SH-SY5Y (cell line): ENCODE results near the gene NPAT.

Experiments used
- GATA2 ChIP-seq: IDR thresholded peaks from 2 replicates; pipeline ENCODE4 v1.6.1; 2011; ENCODE audit warnings: mild to moderate bottlenecking, low read depth, low read length
- GATA3 ChIP-seq: IDR thresholded peaks from 2 replicates; pipeline ENCODE4 v1.6.1; 2011; ENCODE audit warnings: low read depth, mild to moderate bottlenecking, low read length, moderate library complexity

NPAT gene

DNA sequence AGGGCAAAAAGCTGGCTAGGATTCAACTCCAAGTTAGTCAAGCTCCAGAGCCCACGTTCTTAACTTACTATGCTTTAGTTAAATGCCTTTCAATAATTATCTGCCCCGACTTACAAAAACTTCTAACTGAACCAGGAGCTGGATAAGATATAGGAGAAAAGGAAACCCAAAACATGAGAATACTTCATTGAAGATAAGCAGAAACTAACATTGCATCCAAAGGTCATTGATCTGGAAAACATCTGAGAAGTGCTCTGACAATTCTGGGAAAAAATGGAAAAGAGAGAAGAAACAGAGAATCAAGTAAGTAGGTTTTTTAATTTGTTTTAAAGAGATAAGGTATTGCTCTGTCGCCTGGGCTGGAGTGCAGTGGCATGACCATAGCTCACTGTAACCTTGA, 73.9 kb downstream of the NPAT start:
- no peak for TF ChIP-seq GATA3
- no peak for TF ChIP-seq GATA2

DNA sequence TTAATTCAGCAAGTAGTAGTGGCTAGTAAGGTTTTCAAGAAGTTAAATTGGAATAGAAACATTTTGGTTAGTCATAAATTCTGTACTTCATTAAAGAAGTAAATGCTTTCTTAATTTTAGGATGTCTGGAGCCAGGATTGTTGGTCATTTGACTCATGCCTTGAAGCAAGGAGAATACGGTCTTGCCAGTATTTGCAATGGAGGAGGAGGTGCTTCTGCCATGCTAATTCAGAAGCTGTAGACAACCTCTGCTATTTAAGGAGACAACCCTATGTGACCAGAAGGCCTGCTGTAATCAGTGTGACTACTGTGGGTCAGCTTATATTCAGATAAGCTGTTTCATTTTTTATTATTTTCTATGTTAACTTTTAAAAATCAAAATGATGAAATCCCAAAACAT, 75.3 kb downstream of the NPAT start:
- TF ChIP-seq GATA2 (no peak), GATA3 (no peak)

DNA sequence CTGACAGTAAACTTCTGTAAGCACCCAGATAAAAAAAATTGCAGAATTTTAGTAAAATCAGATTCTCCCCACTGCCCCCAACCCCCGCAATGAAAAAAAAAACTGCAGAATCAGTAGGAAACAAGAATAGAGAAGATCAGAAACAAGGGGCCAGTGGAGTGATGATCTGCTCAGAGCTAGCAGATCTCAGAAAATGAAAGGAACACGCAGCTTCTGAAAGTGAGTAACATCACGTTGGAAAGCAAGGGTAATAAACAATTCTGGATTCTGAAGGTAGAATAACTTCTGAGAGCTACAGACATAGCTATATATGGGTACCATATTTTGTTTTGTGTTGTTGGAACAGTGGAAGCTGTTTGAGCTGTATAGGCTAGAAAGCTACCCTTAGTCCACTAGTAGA, 77.8 kb downstream of the NPAT start:
- TF ChIP-seq GATA3 (no peak), GATA2 (no peak)

DNA sequence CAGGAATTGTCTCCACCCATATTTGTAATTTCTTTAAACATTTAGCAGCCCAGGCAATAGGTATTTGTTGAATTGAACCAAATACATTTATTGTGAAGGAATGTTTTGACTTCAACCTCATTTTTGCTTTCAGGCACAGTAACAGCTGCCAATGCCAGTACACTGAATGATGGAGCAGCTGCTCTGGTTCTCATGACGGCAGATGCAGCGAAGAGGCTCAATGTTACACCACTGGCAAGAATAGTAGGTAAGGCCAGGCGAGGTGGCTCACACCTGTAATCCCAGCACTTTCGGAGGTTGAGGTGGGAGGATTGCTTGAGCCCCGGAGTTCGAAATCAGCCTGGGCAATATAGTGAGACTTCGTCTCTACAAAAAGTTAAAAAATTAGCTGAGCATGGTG, 80.1 kb downstream of the NPAT start:
- no peak for TF ChIP-seq GATA3
- TF ChIP-seq GATA2 = no peak

DNA sequence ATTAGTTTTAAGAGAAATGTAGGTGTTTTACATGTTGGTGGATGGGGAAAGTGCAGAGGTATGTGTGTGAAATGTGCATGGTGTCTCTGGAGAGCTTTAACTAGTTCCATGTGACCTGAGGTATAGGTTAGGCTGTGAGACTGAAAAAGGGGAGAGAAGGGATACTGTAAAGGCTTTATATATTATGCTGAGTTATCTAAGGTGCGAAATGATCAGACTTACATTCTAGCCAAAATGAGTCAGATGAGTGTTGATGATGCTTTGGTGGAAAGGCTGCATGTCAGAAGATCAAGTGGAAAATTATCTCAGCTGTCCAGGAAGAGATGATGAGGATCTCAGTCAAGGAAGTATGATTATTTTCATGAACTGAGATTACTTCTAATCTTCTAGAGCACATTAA, 85.2 kb downstream of the NPAT start:
- TF ChIP-seq GATA2 (no peak), GATA3 (no peak)

DNA sequence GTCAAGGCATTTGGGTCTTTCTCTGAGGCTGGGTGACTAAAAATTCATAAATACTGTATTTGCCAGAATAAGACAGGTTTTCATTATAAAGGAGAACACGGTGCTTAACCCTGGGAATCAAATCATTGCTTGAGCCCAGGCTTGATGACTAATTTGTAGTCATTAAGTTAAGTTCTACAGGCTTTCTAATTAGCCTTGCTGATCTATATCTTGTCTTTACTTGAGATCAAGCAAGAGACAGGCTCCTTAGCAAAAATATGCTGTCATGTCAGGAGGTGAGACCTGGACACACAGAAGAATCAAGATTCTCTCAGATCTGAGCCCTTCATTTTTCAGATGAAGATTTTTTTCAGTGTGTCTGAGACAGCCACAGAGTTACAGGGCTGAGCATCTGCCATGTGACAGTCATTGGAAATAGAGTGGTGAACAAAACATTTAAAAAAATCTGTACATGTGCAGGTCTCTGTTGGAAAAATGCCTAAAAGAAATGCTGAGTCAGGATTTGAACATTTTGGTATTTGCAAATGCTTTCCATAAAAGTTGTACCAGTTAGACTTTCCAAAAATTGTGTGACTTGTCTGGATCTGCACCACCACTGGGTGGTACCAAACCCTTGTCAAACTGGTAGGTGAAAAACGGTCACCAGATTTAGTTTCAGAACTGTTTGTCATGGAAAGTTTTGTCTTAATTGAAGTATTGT, 86.4 kb downstream of the NPAT start:
- no peak for TF ChIP-seq GATA3
- TF ChIP-seq GATA2 = no peak

DNA sequence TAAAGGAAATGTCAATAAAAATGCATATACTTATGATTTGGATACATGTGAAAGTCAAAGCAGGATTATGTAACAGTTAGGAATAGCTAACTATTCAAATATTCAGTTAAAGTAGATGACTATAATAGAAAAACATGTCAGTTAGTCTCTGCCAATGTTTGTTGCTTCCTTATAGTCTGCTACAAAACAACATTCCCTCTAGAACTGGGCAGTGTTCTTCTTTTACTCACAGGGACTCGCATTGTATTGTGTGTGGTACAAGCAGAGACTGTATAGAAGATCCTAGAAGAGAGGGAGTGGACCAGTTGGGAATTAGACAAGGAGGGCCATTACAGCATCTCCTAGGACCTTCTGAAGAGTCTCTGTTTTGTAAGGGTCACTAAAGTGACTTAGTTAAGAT, 90.4 kb downstream of the NPAT start:
- TF ChIP-seq GATA2 = no peak
- no peak for TF ChIP-seq GATA3

DNA sequence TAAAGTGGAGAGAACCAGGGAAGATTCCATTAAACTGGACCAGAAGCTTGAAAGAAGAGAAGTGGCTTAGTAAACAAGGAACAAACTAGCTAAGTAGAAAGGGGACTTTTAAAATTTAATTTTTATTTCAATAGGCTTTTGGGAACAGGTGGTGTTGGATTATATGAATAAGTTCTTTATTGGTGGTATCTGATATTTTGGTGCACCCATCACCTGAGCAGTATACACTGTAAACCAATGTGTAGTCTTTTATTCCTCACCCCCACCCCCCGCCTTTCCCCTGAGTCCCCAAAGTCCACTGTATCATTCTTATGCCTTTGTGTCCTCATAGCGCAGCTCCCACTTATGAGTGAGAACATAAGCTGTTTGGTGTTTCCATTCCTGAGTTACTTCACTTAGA, 93.7 kb downstream of the NPAT start:
- TF ChIP-seq GATA2 (no peak), GATA3 (no peak)

DNA sequence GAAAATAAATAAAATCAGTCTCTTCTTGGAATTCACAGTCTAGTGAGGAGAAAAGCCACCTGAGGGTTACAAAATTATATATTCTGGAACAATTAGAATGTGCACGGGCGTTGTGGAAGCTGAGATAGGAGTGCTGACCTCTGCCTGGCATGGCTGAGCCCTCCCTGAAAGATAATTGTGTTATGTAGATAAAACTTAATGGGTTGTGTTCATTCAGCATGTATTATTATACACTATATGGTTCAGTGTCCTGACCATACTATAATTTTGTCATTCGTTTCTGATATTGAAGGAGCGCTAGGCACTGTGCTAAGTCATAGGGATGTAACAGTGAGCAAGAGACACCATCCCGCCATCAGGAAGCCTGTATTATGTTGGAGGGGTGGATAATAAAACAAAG, 97.3 kb downstream of the NPAT start:
- TF ChIP-seq GATA3 = no peak
- TF ChIP-seq GATA2 = no peak

DNA sequence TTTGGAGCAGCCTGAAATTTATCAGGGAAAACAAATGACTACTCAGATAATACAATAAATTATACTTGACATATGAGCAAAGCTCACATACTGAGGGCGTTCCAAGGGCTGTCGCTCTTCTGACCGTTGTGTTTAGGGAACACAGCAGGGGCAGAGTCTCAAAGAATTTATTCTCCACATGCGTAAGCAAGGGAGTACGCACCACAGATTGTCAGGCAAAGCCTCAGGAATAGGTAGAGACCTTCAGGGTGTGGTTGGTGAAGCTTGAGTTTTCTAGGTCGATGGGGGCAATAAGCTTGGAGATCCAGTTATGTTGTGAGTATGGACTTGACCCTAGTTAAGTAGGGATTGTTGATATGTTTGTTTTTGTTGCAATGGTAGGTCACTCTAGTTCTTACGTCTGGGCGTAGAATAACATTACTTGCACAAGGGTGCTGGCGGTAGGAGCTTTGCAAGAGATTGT, 100.2 kb downstream of the NPAT start:
- TF ChIP-seq GATA3 (no peak), GATA2 (no peak)

DNA sequence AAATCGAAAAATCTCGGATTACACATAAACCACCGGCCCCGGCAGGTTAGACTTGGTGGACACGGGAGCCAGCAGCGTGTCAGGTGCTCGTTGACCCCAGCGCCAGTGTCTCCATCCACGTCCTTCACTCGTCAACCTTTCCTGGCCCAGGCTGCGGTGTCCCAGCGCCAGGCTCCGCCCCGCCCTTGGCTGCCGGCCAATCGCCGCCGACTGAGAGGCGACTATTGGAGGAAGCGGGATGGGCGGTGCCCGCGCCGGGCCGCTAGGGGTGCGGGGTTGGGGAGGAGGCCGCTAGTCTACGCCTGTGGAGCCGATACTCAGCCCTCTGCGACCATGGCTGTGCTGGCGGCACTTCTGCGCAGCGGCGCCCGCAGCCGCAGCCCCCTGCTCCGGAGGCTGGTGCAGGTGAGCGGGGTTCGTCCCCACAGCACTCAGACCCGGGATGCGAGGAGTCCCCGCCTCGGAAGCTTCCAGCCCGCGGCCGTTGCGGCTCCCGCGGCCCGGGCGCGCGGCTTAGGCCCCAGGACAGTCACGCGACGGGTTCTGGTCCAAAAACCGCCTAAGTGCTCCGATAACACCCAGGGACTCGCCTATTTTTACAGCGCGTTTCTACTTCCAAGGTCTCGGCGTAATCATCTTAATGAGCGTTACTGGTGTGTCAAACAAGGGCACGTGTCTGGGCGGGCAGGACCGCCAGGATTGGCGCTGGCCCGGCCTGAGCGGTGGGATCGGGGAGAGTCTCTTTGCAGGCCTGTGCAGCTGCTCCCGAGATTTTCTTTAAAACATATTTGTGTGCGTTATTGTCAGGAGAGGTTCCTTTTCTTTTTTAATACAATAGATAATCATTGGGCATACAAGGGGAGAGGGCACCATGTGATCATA, 100.9 kb downstream of the NPAT start, which contains the start of gene ACAT1:
Gene ACAT1, plus strand, starts transcription at position 294 of the 882 bp plus-strand sequence. Its CDS starts 40 bp downstream, at position 334.
- no peak for TF ChIP-seq GATA2

DNA sequence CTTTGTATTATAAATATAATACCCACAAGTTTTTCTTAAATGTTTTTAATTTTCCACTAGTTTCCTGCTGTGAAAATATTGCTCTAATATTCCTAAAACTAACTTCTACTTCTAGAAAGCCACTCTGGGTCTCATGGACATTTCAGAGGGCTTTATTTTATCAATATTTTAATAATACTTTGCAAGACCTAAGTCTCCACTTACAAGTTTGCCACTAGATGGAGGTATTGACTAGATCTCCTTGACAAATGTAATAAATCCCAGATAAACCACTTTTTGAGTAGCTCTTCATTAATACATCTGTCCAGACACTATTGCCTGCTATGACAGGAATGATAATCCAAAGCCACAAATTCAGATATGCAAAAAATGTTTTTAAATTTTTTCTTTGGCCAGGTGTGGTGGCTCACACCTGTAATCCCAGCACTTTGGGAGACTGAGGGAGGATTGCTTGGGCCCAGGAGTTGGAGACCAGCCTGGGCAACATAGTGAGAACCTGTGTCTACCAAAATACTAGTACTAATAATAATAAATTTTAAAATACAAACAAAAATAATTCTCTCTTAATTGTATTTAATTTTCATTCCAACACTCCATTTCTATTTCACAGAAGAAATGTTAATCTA, 104.6 kb downstream of the NPAT start:
- no peak for TF ChIP-seq GATA3
- TF ChIP-seq GATA2 = no peak

DNA sequence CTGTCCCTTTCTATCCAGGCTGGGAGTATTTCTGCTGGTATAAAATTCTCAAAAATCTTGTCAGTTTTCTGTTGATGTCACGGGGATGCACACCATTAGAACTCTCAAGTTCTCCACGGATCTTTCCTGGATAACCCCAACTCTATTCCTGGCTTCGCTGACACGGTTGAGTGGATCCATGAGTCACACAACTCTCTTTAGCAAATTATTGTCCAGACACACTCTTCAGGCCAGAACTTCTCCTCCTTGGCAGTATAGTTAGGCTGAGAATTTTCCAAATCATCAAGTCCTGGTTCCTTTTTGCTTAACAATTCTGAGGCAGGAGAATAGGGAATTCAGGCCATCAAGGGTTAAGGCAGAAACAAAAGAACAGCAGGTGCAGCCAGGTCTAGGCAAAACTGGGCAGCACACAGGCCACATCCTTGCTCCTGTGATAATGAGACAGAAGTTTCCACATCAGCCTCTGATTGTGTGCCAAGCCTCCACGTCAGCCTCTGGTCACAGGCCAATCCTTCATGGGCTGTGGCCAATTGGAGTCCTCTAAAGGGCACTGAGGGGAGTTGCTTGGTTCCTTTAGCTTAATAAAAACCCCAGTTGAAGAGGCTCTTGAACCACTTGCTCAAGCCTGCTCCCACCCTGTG, 106.8 kb downstream of the NPAT start:
- TF ChIP-seq GATA3 = no peak
- TF ChIP-seq GATA2 = no peak

DNA sequence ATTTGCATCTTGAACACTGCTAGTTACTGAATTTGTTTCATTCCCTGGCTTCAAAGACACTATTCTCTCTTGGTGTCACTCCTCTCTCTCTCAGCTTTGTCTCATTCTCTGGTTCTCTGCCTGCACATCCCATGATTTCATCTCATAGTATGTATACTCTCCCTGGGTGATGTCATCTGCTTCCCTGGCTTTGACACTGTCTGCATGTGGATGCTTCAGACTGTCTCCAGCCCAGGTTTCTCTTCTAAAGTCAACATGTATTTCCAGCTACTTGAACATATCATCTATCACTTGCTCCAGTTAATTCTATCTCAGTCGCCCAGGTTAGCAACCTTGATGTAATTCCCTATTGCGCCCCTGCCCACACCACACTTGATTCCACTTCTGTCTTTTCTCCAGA, 110.4 kb downstream of the NPAT start:
- TF ChIP-seq GATA2 (no peak), GATA3 (no peak)
